Stomach (tissue), 4 donors: ENCODE data around the gene ASB17.

Experiments
- CTCF ChIP-seq, 7 experiments: fragments of 450-650 bp in 4 of 7; fragments of 200-600 bp in 3 of 7; sonication (generic) in 3 of 7; IDR thresholded peaks; one replicate each; pipeline ENCODE4 v1.5.1; 2016 to 2019; ENCODE audit warnings: antibody characterized with exemption in 7 of 7, control low read depth in 2 of 7, mild to moderate bottlenecking in 1 of 7
- POLR2A ChIP-seq, 4 donors: fragments of 450-650 bp; IDR thresholded peaks; one replicate each; pipeline ENCODE4 v1.6.1; 2016; ENCODE audit warnings: antibody characterized with exemption in 4 of 4, control low read depth in 2 of 4, mild to moderate bottlenecking in 1 of 4, moderate library complexity in 1 of 4
- POLR2AphosphoS5 ChIP-seq, 3 donors: sonication (generic); formaldehyde crosslinking; IDR thresholded peaks; one replicate each; pipeline ENCODE4 v1.6.1; 2016; ENCODE audit warnings: antibody characterized with exemption in 3 of 3

- TF ChIP-seq CTCF (IDR thresholded peaks at IDR 0.05) = no peak
- no peak for TF ChIP-seq POLR2AphosphoS5 (IDR thresholded peaks at IDR 0.05)
- TF ChIP-seq POLR2A (IDR thresholded peaks at IDR 0.05) = no peak
These were observed 9.5 kb downstream of the ASB17 start for GRCh38 chr1:75922698-75923097.
